IPS DF 6.9 (cell line): ENCODE results near the gene RPRML.

Source experiments
- DNase-seq: peaks from one replicate; pipeline ENCODE4 v3.0.0-alpha.2; 2013; ENCODE audit warnings: low read depth, low spot score
- H3K27ac ChIP-seq: one replicate; pipeline ENCODE4 v1.5.1; 2013; ENCODE audit warnings: low read length, control low read depth
- H3K27me3 ChIP-seq: 2 replicates; pipeline ENCODE4 v1.6.1; 2013; ENCODE audit warnings: mild to moderate bottlenecking, low read length; ENCODE audit not compliant: control insufficient read depth, insufficient read depth
- H3K36me3 ChIP-seq: 2 replicates; pipeline ENCODE4 v1.6.1; 2013; ENCODE audit warnings: low read length; ENCODE audit not compliant: control insufficient read depth, insufficient read depth
- H3K4me1 ChIP-seq: 2 replicates; pipeline ENCODE4 v1.6.1; 2013; ENCODE audit warnings: low read length; ENCODE audit not compliant: control insufficient read depth, insufficient read depth
- H3K4me3 ChIP-seq: 2 replicates; pipeline ENCODE4 v1.5.1; 2013; ENCODE audit warnings: mild to moderate bottlenecking, low read length
- H3K9me3 ChIP-seq: 2 replicates; pipeline ENCODE4 v1.6.1; 2013; ENCODE audit warnings: low read length, inconsistent platforms; ENCODE audit not compliant: control insufficient read depth, insufficient read depth
- WGBS: extraction: QIAGEN DNeasy Blood & Tissue Kit; methylation state at CpG from one replicate; pipeline ENCODE4 v1.1.7; 2013; ENCODE audit warnings: mixed read lengths, missing lambda C conversion rate; ENCODE audit not compliant: insufficient read length, insufficient coverage; 5-methylcytosine and 5-hydroxymethylcytosine counted together

The RPRML gene

DNA sequence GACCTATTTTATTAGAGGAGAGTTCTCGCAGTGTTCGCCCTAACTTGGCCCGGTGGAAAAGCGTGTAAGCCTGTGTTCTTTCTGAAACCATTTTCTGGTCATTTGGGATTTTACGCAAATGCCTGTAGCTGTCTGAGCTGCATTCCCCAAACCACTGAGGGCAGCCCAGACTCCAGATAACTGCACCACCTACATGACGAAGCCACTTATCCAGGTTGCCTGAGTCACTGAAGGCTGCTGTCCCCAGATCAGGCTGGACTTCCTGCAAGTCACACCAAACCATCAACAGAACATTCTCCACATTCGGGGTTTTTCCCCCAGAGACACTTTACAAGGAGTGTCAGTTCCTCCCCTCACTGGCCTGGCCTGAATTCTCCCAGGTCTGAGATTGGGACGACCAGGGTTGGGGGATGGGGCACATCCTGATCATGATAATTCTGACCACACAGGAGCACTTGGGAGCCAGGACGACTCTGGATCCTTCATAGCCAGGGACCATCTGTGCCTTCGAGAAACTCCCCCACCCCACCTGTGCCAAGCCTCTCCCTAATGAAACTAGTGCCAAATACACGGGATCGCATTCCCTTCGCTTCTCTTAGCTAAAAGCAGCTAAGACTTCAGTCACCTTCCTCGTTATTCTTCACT, 2.3 kb downstream of the RPRML start:
- no peak overlapping the region for H3K27ac ChIP-seq
- H3K27me3 ChIP-seq = peaks cover 8% of the 10 kb centered on the region; the same call in 1 of the 2 replicates
- H3K36me3 ChIP-seq = no peaks in the 10 kb centered on the region; the same call in 1 of the 2 replicates
- H3K4me3 ChIP-seq = no peak overlapping the region
- no peak for DNase-seq
- no peaks in the 10 kb centered on the region for H3K9me3 ChIP-seq
- peaks cover 5% of the 10 kb centered on the region; the same call in 1 of the 2 replicates for H3K4me1 ChIP-seq
- WGBS = no CpG with 5 or more reads among the region's 14 CpGs

DNA sequence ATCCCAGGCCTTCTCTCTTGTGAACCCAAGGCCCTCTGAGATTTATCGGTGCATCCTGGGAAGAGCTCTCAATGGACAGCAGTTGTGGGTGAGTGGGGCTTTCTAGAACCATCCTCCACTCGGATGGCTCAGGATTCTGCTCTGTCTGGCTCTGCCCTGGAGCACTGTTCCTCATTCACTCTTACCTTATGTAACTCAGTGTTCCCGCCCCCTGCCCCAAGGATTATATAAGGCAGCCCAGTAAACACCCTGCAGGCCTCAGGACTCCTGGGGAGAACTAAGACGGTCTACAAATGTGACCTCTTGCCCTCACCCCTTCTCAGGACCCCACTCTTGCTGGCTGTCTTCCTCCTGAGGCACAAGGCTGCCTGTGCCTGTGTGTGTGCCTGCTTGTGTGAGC, 3.8 kb downstream of the RPRML start:
- WGBS = no CpG with 5 or more reads among the region's 4 CpGs

DNA sequence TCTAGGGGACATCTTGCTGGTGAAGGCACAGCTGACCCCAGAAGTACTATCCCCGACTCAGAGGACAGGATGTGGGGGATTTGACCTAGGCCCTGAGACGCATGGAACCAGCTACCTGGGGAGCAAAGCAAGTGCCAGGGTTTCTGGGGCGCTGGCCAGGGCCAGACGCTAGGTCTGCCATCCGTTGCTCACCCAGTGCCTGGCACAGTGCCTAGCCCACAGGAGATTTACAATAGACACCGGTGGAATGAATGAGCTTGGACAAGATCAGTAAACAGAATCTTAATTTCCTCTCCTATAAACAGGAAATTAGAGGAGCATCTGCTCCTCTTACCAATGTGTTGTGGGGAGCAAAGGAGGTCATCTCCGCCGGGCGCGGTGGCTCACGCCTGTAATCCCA, 5.0 kb downstream of the RPRML start:
- no peak for DNase-seq
- no peak overlapping the region for H3K27ac ChIP-seq
- WGBS = no CpG with 5 or more reads among the region's 11 CpGs
- peaks cover 3% of the 10 kb centered on the region; the same call in 1 of the 2 replicates for H3K4me1 ChIP-seq
- no peaks in the 10 kb centered on the region for H3K9me3 ChIP-seq
- no peaks in the 10 kb centered on the region; the same call in 1 of the 2 replicates for H3K36me3 ChIP-seq
- no peak overlapping the region for H3K4me3 ChIP-seq
- peaks cover 8% of the 10 kb centered on the region; the same call in 1 of the 2 replicates for H3K27me3 ChIP-seq

More for the DNA sequence above, 3.8 kb downstream of the RPRML start:
- peaks cover 8% of the 10 kb centered on the region; the same call in 1 of the 2 replicates for H3K27me3 ChIP-seq
- H3K9me3 ChIP-seq = no peaks in the 10 kb centered on the region
- DNase-seq = no peak
- no peak overlapping the region for H3K4me3 ChIP-seq
- H3K27ac ChIP-seq = no peak overlapping the region
- H3K4me1 ChIP-seq = peaks cover 3% of the 10 kb centered on the region; the same call in 1 of the 2 replicates
- no peaks in the 10 kb centered on the region; the same call in 1 of the 2 replicates for H3K36me3 ChIP-seq

- H3K4me1 ChIP-seq = 0 out of 2 replicates have a peak, but pooled peaks cover 1% of the 10 kb centered on the region
- H3K27ac ChIP-seq = no peak overlapping the region
- H3K36me3 ChIP-seq = no peaks in the 10 kb centered on the region
- H3K9me3 ChIP-seq = no peaks in the 10 kb centered on the region
- H3K27me3 ChIP-seq = no peaks in the 10 kb centered on the region
- DNase-seq = no peak
- WGBS = no CpG with 5 or more reads among the region's 6 CpGs
- no peak overlapping the region for H3K4me3 ChIP-seq
Measured at GRCh38 chr17:46972346-46972745, 6.7 kb downstream of the RPRML start.

DNA sequence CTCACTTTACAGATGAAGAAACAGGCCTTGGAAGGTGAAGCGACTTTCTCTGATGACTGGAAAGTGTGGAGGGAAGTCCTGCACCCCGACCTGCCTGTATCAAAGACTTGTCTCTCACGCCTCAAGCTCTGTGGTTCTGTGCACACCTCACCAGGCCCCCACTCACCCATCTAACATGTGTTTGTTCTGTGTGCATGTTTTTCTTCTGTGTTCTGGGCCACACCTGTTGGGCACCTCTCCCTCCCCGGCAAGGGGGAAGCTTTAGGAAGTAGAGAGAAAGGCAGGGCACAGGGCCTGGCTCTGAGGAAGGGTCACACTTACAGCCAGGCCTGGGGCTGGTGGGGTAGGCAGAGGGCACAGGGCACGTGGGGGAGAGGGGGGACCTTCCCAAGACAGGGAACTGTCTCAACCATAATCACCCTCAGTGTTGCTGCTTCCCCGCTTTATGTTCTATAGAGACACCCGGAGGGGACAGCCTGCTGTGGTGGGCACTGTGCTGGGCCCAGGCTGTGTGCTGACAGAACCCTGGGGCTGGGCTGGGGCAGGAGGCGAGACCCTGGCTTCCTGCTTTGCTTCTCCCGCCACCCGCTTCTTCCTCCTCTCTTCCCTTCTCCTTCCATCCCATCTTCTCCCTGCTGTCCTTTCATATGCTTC, 7.3 kb downstream of the RPRML start:
- no peak for DNase-seq
- Histone ChIP-seq H3K27me3 (no peaks in the 10 kb centered on the region), H3K36me3 (no peaks in the 10 kb centered on the region), H3K9me3 (no peaks in the 10 kb centered on the region), H3K4me3 (no peak overlapping the region), H3K27ac (no peak overlapping the region), H3K4me1 (0 out of 2 replicates have a peak, but pooled peaks cover 1% of the 10 kb centered on the region)
- WGBS = no CpG with 5 or more reads among the region's 10 CpGs

GRCh38 chr17:46968896-46969295, 10.2 kb downstream of the RPRML start:
- Histone ChIP-seq H3K9me3 (no peaks in the 10 kb centered on the region), H3K27ac (no peak overlapping the region), H3K4me1 (no peaks in the 10 kb centered on the region), H3K27me3 (no peaks in the 10 kb centered on the region), H3K4me3 (no peak overlapping the region), H3K36me3 (no peaks in the 10 kb centered on the region)
- WGBS = no CpG with 5 or more reads among the region's 8 CpGs
- no peak for DNase-seq

DNA sequence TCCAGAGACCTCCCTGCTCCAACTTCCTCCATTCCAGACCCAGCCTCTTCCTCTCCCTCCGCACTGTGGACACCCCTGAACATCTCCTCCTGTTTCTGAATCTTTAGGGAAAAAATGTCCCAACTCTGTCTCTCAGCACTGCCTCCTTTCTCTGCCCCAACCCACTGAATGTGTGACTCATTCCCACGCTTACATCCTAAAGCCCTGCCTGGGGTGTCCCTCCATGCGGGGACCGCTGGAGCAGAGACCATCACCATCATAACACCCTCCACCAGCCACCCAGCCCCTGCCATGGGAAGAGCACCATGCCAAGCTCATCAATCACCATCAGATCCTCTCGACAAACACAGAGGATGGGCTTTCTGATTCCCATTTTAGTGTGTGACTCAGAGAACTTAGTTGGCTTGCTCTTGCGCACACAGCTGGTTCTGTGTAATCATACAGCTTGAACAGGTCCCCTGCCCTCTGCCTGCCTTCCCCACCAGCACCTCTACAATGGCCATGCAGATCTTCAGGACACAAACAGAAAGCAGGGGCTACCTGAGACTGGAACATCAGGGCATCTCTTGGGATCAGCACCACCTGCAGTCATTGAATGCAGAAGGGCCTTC, 10.7 kb downstream of the RPRML start:
- H3K4me3 ChIP-seq = no peak overlapping the region
- WGBS = no CpG with 5 or more reads among the region's 6 CpGs
- H3K9me3 ChIP-seq = no peaks in the 10 kb centered on the region
- no peaks in the 10 kb centered on the region for H3K27me3 ChIP-seq
- DNase-seq = no peak
- no peak overlapping the region for H3K27ac ChIP-seq
- no peaks in the 10 kb centered on the region for H3K36me3 ChIP-seq
- no peaks in the 10 kb centered on the region for H3K4me1 ChIP-seq

- H3K27me3 ChIP-seq = no peaks in the 10 kb centered on the region
- WGBS = no CpG with 5 or more reads among the region's 9 CpGs
- no peak overlapping the region for H3K27ac ChIP-seq
- no peaks in the 10 kb centered on the region for H3K36me3 ChIP-seq
- DNase-seq = no peak
- H3K4me1 ChIP-seq = no peaks in the 10 kb centered on the region
- no peak overlapping the region for H3K4me3 ChIP-seq
- no peaks in the 10 kb centered on the region for H3K9me3 ChIP-seq
Measured at GRCh38 chr17:46964315-46965265, 14.5 kb downstream of the RPRML start.

DNA sequence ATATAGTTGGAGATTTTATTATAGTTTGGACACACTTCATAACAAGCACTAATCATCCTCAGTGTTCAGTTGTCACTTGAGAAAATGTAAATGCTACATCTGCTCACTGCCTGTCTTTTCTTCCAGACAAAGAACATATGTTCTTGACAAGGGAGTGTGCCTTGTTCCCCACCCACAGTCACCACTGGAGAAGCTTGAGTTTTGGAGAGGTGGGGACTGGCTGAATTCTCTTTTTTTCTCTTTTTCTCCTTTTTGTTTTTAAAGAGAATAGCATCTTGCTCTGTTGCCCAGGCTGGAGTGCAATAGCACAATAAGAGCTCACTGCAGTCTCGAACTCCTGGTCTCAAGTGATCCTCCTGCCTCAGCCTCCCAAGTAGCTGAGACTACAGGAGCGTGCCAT, 15.5 kb downstream of the RPRML start:
- Histone ChIP-seq H3K36me3 (no peaks in the 10 kb centered on the region), H3K4me1 (no peaks in the 10 kb centered on the region), H3K4me3 (no peak overlapping the region), H3K27me3 (no peaks in the 10 kb centered on the region), H3K27ac (no peak overlapping the region), H3K9me3 (no peaks in the 10 kb centered on the region)
- WGBS = no CpG with 5 or more reads among the region's 2 CpGs
- DNase-seq = no peak

DNA sequence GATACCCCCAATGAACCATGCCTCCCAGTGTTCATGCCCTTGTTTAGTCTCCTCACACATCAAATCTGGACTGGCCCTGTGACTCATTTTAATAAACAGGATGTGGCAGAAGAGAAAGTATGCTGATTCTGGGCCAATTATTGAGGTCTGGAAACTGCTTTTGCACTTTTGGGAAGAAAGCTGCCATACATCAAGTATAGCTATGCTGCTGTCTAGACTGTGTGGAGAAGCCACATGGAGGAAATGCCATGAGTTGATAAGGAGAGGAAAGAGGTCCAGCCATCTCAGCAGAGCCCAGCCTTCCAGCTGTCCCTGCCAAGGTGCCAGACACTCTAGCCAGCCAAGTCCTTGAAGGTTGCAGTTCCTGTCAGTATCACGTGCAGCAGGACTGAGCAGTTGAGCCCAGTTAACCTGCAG, 16.7 kb downstream of the RPRML start:
- no CpG with 5 or more reads among the region's 1 CpG for WGBS
- no peaks in the 10 kb centered on the region for H3K4me1 ChIP-seq
- H3K27me3 ChIP-seq = no peaks in the 10 kb centered on the region
- DNase-seq = no peak
- no peaks in the 10 kb centered on the region for H3K9me3 ChIP-seq
- H3K27ac ChIP-seq = no peak overlapping the region
- H3K36me3 ChIP-seq = no peaks in the 10 kb centered on the region
- no peak overlapping the region for H3K4me3 ChIP-seq
